Dendritic cell treated with granulocyte-macrophage colony-stimulating factor and Interleukin-4, amounts not matched to agents 40 ng/mL and 50 ng/mL, for 4 days (primary cell): Measurements from ENCODE around the gene LRRC8B.
A peak's percentile ranks its signal among the peaks of the same experiment; 100 is the strongest.

Source experiments
- H3K27ac Mint-ChIP-seq: one replicate; pipeline ENCODE4 v1.8.0; 2022; ENCODE audit warnings: mild to moderate bottlenecking, mixed read lengths
- H3K27me3 Mint-ChIP-seq: one replicate; pipeline ENCODE4 v1.8.0; 2022; ENCODE audit warnings: mild to moderate bottlenecking, mixed read lengths
- H3K36me3 Mint-ChIP-seq: one replicate; pipeline ENCODE4 v1.8.0; 2022; ENCODE audit warnings: low read depth, mixed read lengths
- H3K4me1 Mint-ChIP-seq: one replicate; pipeline ENCODE4 v1.8.0; 2022; ENCODE audit warnings: low read depth, mixed read lengths
- H3K4me3 Mint-ChIP-seq: one replicate; pipeline ENCODE4 v1.8.0; 2022; ENCODE audit warnings: mild to moderate bottlenecking, moderate library complexity, mixed read lengths
- H3K9me3 Mint-ChIP-seq: one replicate; pipeline ENCODE4 v1.8.0; 2022; ENCODE audit warnings: mixed read lengths
- intact Hi-C: fragments of 100-400 bp; cut with micrococcal nuclease; formaldehyde crosslinking; loops from one replicate; pipeline ENCODE4 v1.15.0; 2022

Gene LRRC8B

DNA sequence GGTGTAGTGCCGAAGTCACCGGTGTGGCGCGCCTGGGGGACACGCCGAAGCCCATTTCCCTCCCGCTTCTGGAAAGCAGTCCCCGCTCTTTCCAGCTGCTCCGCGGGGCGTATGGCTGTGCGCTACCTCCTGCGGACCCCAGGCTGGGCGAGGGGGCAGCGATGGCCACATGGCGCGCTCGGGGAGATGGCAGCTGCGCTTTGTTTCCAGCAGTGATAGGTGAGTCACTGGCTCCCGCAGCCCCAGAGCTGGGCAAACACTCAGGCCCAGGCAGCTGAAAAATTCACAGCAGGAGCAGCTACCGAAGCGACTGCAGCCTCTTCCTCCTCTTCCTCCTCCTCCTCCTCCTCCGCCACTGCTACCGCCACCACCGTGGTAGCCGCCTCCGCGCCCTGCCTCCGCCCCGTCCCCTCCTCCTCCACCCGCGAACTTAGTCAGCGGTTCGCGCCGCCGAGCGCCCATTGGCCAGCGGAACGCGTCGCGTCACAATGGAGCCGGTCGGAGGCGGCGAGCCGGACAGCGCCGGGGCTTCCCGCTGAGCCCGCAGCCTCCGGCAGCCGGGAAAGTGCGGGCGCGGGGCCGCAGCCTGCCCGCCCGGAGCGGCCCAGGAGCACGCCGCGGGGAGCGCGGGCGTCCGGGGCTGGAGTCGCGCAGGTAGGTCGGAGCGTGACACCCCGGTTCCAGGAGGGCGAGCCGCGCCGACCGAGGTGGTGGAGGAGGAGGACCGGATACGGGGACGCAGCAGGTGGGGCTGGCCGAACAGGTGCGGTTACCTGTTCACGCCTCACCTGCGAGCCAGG is at the start of gene LRRC8B:
LRRC8B (plus strand) TSS at position 461 of the 800 bp plus-strand sequence. CDS start 57,822 bp downstream, outside the sequence.
- Mint-ChIP-seq H3K36me3 (peaks cover 14% of the 10 kb centered on the region), H3K27ac (peak within 1 kb of the TSS; percentile 93), H3K4me3 (peak within 1 kb of the TSS; percentile 85), H3K9me3 (no peaks in the 10 kb centered on the region), H3K27me3 (peaks cover 3% of the 10 kb centered on the region), H3K4me1 (peaks cover 17% of the 10 kb centered on the region)
- intact Hi-C loops, result no loop called here

DNA sequence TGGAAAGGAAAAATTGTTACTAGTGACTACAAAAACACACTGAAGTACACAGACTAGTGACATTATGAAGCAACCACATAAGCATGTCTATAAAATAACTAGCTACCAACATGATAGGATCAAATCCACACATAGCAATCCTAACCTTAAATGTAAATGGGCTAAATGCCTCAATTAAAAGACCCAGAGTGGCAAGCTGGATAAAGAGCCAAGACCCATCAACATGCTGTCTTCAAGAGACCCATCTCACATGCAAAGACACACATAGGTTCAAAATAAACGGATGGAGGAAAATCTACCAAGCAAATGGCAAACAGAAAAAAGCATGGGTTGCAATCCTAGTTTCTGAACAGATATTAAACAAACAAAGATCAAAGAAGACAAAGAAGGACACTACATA is 49.4 kb upstream of the LRRC8B start:
- intact Hi-C loops, result no loop called here
- Mint-ChIP-seq H3K4me3 (no peak overlapping the region), H3K4me1 (no peaks in the 10 kb centered on the region), H3K9me3 (peaks cover 37% of the 10 kb centered on the region), H3K27me3 (peaks cover 1% of the 10 kb centered on the region), H3K27ac (no peak overlapping the region), H3K36me3 (no peaks in the 10 kb centered on the region)

DNA sequence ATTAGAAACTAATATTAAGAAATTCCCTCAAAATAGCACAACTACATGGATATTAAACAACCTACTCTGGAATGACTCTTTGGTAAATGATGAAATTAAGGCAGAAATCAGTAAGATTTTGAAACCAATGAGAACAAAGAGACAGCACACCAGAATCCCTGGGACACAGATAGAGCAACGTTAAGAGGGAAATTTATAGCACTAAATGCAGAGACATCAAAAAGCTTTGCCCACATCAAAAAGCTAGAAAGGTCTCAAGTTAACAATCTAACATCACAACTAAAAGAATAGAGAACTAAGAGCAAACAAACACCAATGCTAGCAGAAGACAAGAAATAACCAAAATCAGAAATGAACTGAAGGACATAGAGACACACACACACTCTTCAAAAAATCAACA is 48.6 kb upstream of the LRRC8B start:
- H3K4me3 Mint-ChIP-seq, result no peak overlapping the region
- intact Hi-C loops, result no loop called here
- peaks cover 1% of the 10 kb centered on the region for H3K27me3 Mint-ChIP-seq
- H3K36me3 Mint-ChIP-seq, result no peaks in the 10 kb centered on the region
- no peaks in the 10 kb centered on the region for H3K4me1 Mint-ChIP-seq
- H3K9me3 Mint-ChIP-seq, result peaks cover 45% of the 10 kb centered on the region
- no peak overlapping the region for H3K27ac Mint-ChIP-seq

DNA sequence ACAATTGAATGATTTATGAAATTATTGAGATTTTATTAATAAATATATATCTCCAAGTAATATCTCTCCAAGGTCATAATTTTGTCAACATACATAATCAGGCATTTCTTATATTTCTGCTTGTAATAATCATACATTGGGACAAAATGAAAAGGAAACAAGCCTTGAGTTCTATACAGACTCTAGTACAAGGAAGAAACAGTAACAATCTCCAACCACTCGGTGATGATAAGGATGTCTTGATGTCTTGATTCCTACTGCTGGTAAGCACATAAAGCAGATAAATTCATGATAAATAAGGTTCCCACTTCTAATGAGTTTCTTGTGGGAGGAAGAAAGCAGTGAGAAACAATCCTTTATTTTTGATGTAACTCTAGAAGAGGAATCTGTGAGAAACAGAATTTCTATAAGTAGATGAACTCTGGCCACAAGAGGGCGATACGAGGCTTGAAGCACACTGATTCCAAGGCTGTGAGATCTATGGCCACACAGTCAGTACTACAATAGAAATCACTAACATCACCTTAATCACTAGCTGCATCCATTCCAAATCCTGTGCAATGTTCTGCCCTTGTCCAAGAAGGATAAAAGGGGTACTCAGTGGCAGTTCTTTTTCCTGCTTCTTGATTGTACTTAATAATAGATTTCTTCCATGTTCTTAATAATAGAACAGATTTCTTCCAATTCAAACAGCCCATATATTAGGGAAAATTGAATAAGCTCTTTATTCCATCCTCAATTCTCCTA is 41.4 kb upstream of the LRRC8B start:
- Mint-ChIP-seq H3K4me1 (peaks cover under 1% of the 10 kb centered on the region), H3K4me3 (no peak overlapping the region), H3K36me3 (no peaks in the 10 kb centered on the region), H3K27me3 (no peaks in the 10 kb centered on the region), H3K9me3 (peaks cover 28% of the 10 kb centered on the region), H3K27ac (no peak overlapping the region)
- intact Hi-C loops, result loop anchor here (1.0 kb wide), 2 partner anchors 116 to 280 kb away; no protein-coding TSS in a partner anchor

DNA sequence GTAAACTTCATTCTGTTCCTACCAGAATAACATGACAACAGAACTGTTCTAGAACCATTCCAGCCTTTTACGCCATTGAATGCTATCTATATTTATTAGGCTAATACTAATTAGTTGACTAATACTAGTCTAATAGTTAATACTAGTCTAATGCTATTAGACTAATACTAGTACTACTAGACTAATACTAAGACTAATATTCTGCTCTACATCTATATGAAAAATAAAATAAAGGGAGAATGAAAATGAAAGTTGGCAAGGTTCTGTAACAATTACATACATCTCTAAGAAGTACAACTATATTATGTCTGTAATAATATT is 40.9 kb upstream of the LRRC8B start:
- Mint-ChIP-seq H3K27ac (no peak overlapping the region), H3K36me3 (no peaks in the 10 kb centered on the region), H3K9me3 (peaks cover 28% of the 10 kb centered on the region), H3K4me1 (peaks cover 5% of the 10 kb centered on the region), H3K4me3 (no peak overlapping the region), H3K27me3 (no peaks in the 10 kb centered on the region)
- intact Hi-C loops, result loop anchor here (1.0 kb wide), 2 partner anchors 116 to 280 kb away; no protein-coding TSS in a partner anchor

DNA sequence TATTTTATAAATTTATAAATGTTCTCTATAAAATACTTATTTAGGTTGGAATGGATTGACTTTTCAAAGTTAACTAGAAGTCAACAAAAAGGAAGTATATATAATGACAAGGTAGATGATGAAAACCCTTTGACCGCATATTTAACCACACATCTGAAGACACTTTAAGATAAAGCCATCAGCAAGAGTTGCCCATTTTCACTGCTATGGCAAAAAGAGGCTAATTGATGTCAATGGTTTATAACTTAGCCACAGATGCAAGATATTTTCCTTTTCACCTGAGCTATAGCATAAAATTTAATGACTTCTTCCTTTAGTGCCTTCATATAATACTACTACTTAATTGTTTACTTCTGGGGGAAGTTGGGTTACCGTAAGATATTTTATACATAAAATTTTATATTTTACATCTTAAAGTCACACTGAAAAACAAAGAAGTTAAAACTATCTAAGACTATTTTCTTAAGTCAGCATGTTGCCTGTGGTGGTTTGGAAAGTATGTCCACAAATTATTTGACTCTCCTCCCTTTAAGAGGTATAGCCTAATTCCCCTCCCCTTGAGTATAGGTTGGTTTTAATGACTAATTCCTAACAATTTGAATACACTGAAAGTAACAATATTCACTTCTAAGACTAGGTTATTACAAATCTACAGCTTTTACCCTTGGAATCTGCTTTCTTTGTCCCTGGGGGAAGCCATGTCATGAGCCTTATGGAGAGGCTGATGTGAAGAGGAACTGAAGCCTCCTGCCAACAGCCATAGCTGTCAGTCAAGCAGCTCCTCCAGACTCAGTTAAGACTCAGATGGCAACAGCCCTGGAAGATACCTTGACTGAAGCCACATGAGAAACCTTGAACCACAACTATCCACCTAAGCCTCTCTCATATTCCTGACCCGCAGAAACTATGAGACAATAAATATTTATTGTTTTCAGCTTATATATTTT is 40.3 kb upstream of the LRRC8B start:
- intact Hi-C loops, result no loop called here
- no peak overlapping the region for H3K4me3 Mint-ChIP-seq

DNA sequence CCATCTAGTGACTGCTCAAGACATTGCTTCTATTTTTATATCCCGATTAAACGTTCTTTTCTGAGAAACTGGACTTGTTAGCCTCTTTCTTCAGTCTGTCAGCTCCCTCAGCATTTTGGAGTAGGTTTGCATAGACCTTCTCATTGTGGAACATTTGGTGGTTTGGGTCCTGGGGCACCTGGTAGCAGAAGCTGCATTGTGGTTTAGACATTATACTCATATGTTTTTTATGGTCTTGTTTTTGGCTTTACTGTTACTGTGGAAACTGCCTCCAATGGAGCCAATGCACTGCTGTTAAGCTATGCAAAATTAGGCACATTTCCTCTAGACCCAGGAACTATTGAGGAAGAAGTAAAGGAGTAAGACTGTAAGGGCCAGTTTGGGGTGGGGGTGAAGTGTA is 36.7 kb upstream of the LRRC8B start:
- intact Hi-C loops, result no loop called here
- H3K4me1 Mint-ChIP-seq, result peaks cover 20% of the 10 kb centered on the region
- H3K36me3 Mint-ChIP-seq, result no peaks in the 10 kb centered on the region
- no peak overlapping the region for H3K27ac Mint-ChIP-seq
- H3K27me3 Mint-ChIP-seq, result no peaks in the 10 kb centered on the region
- no peak overlapping the region for H3K4me3 Mint-ChIP-seq
- peaks cover 11% of the 10 kb centered on the region for H3K9me3 Mint-ChIP-seq

More for the DNA sequence above, 40.3 kb upstream of the LRRC8B start:
- Mint-ChIP-seq H3K4me1 (peaks cover 12% of the 10 kb centered on the region), H3K36me3 (no peaks in the 10 kb centered on the region), H3K9me3 (peaks cover 25% of the 10 kb centered on the region), H3K27me3 (no peaks in the 10 kb centered on the region), H3K27ac (no peak overlapping the region)

DNA sequence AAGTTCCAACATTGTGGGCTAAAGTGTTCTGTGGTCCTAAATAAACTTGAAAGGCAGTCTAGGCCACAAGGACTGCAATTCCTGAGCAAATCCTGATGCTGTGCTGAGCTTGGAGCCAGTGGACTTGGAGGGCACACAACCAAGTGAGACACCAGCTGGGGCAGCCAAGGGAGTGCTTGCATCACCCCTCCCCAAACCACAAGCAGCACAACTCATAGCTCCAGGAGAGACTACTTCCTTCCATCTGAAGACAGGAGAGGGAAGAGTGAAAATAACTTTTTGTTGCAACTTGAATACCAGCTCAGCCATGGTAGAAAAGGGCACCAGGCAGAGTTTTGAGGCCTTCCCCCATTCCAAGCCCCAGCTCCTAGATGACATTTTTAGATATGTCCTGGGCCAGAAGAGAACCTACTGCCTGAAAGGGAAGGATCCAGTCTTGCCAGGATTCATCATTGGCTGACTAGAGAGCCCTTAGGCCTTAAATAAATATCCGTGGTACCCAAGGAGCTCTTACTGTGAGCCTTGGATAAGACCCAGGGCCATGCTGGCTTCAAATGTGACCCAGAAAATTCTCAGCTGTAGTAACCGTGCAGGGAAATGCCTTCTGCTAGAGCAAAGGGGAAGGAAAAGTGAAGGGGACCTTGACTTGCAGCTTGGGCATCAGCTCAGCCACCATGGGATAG is 35.4 kb upstream of the LRRC8B start:
- Mint-ChIP-seq H3K27me3 (no peaks in the 10 kb centered on the region), H3K27ac (no peak overlapping the region), H3K4me3 (no peak overlapping the region), H3K4me1 (peaks cover 20% of the 10 kb centered on the region), H3K36me3 (no peaks in the 10 kb centered on the region), H3K9me3 (peaks cover 11% of the 10 kb centered on the region)
- intact Hi-C loops, result no loop called here

DNA sequence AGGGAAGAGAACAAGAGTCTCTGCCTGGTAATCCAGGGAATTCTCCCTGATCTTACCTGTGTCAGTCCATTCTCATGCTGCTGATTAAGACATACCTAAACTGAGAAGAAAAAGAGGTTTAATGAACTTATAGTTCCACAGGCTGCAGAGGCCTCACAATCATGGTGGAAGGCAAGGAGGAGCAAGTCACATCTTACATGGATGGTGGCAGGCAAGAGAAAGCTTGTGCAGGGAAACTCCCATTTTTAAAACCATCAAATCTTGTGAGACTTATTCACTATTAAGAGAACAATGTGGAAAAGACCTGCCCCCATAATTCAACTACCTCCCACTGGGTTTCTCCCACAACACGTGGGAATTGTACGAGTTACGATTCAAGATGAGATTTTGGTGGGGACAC is 34.2 kb upstream of the LRRC8B start:
- intact Hi-C loops, result no loop called here
- Mint-ChIP-seq H3K9me3 (peaks cover 11% of the 10 kb centered on the region), H3K27me3 (no peaks in the 10 kb centered on the region), H3K4me3 (no peak overlapping the region), H3K27ac (no peak overlapping the region), H3K36me3 (no peaks in the 10 kb centered on the region), H3K4me1 (peaks cover 20% of the 10 kb centered on the region)

DNA sequence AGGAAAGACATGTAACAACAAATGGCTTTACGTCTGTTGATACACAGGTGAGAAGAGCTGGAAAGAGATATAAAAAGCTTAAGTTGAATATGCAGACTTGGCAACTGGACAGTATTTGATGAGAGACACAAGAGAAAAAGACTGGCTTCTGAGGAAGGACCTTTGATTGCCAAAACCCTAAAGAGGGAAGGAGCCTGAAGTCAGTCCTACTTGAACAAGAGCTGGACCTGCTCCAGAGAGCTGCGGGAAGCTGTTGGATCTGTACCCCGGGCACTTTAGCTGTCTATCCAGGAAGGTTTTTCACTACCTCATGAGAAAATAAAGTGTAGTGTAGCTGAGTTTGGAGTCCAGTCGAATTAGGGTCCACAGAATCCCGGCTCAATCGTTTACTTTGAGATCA is 25.3 kb upstream of the LRRC8B start:
- Mint-ChIP-seq H3K27ac (no peak overlapping the region), H3K27me3 (no peaks in the 10 kb centered on the region), H3K4me3 (no peak overlapping the region)

DNA sequence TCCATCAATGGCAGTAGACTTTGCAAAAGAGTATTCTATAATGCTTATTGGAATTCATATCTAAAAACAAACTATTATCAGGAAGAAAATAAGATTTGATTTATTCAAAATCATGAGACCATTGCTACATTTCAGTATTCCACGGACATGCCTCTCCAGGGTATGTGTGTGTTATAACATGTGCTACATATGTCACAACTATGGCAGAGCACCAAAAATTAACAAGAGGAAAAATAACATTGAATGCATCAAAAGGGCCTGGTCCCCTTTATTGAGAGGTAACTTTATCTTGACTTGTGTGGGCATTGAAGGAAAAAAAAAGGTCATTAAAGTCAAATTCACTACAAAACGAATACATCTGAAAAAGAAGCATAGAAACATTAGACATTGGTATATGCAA is 22.6 kb upstream of the LRRC8B start:
- Mint-ChIP-seq H3K27ac (no peak overlapping the region), H3K27me3 (no peaks in the 10 kb centered on the region), H3K4me3 (no peak overlapping the region), H3K4me1 (no peaks in the 10 kb centered on the region), H3K36me3 (no peaks in the 10 kb centered on the region), H3K9me3 (no peaks in the 10 kb centered on the region)
- intact Hi-C loops, result no loop called here

More for the DNA sequence above, 25.3 kb upstream of the LRRC8B start:
- no peaks in the 10 kb centered on the region for H3K36me3 Mint-ChIP-seq
- intact Hi-C loops, result no loop called here
- no peaks in the 10 kb centered on the region for H3K9me3 Mint-ChIP-seq
- H3K4me1 Mint-ChIP-seq, result no peaks in the 10 kb centered on the region

DNA sequence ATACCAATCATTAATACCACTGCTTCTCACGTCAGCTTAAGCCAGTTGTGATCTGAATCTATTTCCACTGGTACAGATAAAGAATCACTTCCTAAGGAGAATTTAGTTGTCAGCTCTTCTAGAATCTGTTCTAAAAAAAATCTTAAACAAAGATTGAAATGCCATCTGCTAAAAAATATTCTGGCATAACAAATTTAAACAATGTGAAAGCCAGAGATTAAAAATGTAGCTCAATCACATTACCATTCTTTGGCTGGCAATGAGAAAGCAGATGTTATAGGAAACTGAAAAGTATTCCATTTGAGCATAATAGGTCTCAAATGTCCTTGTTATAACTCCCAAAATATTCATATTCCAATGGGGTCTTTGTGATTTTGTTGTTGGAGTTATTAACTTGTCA is 21.7 kb upstream of the LRRC8B start:
- Mint-ChIP-seq H3K27ac (no peak overlapping the region), H3K9me3 (peaks cover 3% of the 10 kb centered on the region), H3K4me1 (no peaks in the 10 kb centered on the region), H3K27me3 (no peaks in the 10 kb centered on the region), H3K36me3 (no peaks in the 10 kb centered on the region), H3K4me3 (no peak overlapping the region)
- intact Hi-C loops, result no loop called here

DNA sequence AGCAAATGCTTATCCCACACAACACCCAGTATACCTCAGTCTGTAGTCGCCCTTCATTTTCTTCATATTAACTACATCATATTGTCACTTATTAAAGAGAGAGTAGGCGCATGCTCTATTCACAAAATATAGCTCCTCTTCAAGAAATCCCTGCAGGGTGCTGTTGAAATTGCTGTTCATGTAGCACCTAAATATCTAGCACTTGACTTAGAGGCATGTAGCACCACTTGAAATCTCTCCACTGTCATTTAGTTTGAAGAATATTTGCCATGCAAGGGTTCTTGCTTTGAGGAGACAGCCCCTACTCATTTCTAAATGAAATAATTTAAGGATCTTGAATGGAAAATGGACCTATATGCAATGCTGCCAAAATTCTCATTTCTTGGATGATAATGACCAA is 20.9 kb upstream of the LRRC8B start:
- H3K4me3 Mint-ChIP-seq, result no peak overlapping the region
- intact Hi-C loops, result no loop called here
- H3K9me3 Mint-ChIP-seq, result peaks cover 11% of the 10 kb centered on the region
- no peaks in the 10 kb centered on the region for H3K27me3 Mint-ChIP-seq
- no peaks in the 10 kb centered on the region for H3K4me1 Mint-ChIP-seq
- no peaks in the 10 kb centered on the region for H3K36me3 Mint-ChIP-seq
- H3K27ac Mint-ChIP-seq, result no peak overlapping the region
